HG02798 (cell line): ENCODE results near the gene PTPRN2.
"Not testable (repeated sequence)": the region's sequence is repeated elsewhere in the genome, so short reads cannot be mapped to it uniquely, and the experiment has no call there.

Source experiments
- ATAC-seq: cut with Tn5 transposase; IDR thresholded peaks from one replicate; pipeline ENCODE4 v1.9.1; 2021; ENCODE audit warnings: mild to moderate bottlenecking; ENCODE audit not compliant: unreplicated experiment, poor library complexity

PTPRN2 gene

GRCh38 chr7:158409816-158410330 lies 177.8 kb downstream of the PTPRN2 start:
- ATAC-seq: no peak

- no peak for ATAC-seq
Observed at GRCh38 chr7:158409120-158409519, 178.5 kb downstream of the PTPRN2 start.

- no peak for ATAC-seq
Observed at GRCh38 chr7:158408318-158408920, 179.2 kb downstream of the PTPRN2 start.

GRCh38 chr7:158407581-158408317 lies 179.9 kb downstream of the PTPRN2 start:
- no peak for ATAC-seq

- no peak for ATAC-seq
Observed at GRCh38 chr7:158406801-158407200, 180.8 kb downstream of the PTPRN2 start.

- ATAC-seq: no peak
Observed at GRCh38 chr7:158406364-158406763, 181.3 kb downstream of the PTPRN2 start.

GRCh38 chr7:158405771-158406170 lies 181.9 kb downstream of the PTPRN2 start:
- not testable (repeated sequence) for ATAC-seq

GRCh38 chr7:158405324-158405723 lies 182.3 kb downstream of the PTPRN2 start:
- ATAC-seq: no peak

GRCh38 chr7:158404031-158404761 lies 183.4 kb downstream of the PTPRN2 start:
- no peak for ATAC-seq

- no peak for ATAC-seq
Observed at GRCh38 chr7:158403013-158403821, 184.4 kb downstream of the PTPRN2 start.

GRCh38 chr7:158402471-158402870 lies 185.2 kb downstream of the PTPRN2 start:
- ATAC-seq: no peak

- no peak for ATAC-seq
Observed at GRCh38 chr7:158401826-158402225, 185.8 kb downstream of the PTPRN2 start.

GRCh38 chr7:158401295-158401694 lies 186.3 kb downstream of the PTPRN2 start:
- no peak for ATAC-seq

GRCh38 chr7:158400601-158401225 lies 186.9 kb downstream of the PTPRN2 start:
- no peak for ATAC-seq

- no peak for ATAC-seq
Observed at GRCh38 chr7:158399762-158400161, 187.9 kb downstream of the PTPRN2 start.

GRCh38 chr7:158398750-158399149 lies 188.9 kb downstream of the PTPRN2 start:
- no peak for ATAC-seq

GRCh38 chr7:158397885-158398284 lies 189.7 kb downstream of the PTPRN2 start:
- no peak for ATAC-seq

- no peak for ATAC-seq
Observed at GRCh38 chr7:158396982-158397862, 190.4 kb downstream of the PTPRN2 start.
